ENCODE results near the gene PRELP.

The PRELP gene

DNA sequence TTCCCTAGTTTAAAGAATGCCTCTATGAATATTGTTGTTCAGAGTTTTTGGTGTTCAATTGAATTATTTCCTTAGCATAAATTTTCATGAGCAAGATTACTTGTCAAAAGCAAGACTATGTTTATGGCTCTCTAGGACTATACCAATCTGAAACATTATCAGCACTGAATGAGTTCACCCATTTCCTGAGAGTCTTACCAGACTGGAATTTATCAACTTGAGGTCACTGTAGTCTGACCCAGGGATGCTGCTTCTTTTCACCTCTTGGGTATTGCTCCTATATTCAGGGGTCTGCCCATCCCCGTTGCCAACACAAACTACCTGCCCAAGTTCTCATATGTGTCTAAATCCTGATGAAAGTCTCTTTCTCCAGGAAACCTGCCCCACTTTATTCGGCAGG lies 61.0 kb downstream of the PRELP start:
- TF ChIP-seq, protein P1, sequence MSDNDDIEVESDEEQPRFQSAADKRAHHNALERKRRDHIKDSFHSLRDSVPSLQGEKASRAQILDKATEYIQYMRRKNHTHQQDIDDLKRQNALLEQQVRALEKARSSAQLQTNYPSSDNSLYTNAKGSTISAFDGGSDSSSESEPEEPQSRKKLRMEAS (IDR thresholded peaks at IDR 0.05; ENCODE audit: low read depth, low read length) = no peak
- TF ChIP-seq, protein P2, sequence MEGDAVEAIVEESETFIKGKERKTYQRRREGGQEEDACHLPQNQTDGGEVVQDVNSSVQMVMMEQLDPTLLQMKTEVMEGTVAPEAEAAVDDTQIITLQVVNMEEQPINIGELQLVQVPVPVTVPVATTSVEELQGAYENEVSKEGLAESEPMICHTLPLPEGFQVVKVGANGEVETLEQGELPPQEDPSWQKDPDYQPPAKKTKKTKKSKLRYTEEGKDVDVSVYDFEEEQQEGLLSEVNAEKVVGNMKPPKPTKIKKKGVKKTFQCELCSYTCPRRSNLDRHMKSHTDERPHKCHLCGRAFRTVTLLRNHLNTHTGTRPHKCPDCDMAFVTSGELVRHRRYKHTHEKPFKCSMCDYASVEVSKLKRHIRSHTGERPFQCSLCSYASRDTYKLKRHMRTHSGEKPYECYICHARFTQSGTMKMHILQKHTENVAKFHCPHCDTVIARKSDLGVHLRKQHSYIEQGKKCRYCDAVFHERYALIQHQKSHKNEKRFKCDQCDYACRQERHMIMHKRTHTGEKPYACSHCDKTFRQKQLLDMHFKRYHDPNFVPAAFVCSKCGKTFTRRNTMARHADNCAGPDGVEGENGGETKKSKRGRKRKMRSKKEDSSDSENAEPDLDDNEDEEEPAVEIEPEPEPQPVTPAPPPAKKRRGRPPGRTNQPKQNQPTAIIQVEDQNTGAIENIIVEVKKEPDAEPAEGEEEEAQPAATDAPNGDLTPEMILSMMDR (IDR thresholded peaks at IDR 0.05; ENCODE audit: low read depth, low read length) = no peak
- no peak for DNase-seq (ENCODE audit: low read depth)
- no peak overlapping the region for H3K4me3 ChIP-seq (ENCODE audit: low read depth, low read length)

DNA sequence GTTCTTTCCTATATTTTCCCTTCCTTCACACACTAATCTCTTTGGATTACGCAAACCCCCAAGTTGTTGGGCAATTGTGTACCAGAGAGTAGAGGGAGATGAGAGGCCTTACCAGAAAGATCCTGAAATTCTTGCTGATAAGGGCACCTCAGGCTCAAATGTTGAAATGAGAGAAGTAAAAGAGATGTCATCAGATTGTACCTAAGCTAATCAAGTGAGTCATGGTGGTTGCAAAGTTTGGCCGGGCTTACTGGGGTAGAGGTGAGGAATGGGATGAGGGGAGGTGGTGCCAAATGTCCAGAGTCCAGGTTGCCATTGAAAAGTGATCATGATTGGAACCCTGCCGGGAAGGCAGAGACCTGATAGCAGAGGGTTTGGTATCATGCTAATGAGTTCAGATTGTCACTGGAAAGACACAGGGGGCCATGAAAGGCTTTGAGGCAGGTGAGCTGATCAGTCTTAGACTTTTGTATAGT lies 61.4 kb downstream of the PRELP start:
- TF ChIP-seq, protein P2 (IDR thresholded peaks at IDR 0.05; ENCODE audit: low read depth, low read length) = no peak
- TF ChIP-seq, protein P1 (IDR thresholded peaks at IDR 0.05; ENCODE audit: low read depth, low read length) = no peak
- peak; percentile 62 for DNase-seq (ENCODE audit: low read depth)
- H3K4me3 ChIP-seq (ENCODE audit: low read depth, low read length) = no peak overlapping the region

DNA sequence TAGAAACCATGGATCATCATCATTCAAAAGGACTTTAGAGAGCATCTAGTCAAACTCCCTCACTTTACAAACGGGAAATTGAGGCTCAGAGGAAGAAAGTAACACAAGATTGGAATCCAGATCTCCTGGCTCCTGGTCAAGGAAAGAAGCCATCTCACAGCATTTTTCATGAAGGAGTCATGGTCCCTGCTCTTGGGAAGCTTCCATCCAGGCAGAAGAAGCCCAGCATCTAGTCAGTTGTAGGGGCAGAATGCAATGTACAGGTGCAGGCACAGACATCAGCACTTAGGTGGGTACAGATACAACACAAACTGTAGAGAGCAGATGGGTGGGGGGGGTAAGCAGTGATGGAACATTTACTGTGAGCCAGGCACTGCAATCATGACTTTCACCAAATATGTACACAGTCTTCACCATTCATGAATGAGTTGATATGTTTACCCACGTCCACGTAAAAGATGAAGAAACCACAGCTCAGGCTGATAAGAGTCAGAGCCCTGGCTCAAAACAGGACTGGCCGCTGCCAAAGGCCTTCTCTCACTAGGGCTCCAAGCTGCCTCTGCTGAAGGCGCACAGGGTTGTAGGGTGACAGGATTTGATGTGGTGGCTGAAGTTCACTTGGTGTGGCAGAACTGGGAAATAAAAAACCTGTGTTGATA lies 62.3 kb downstream of the PRELP start:
- H3K4me3 ChIP-seq (ENCODE audit: low read depth, low read length) = no peak overlapping the region
- no peak for DNase-seq (ENCODE audit: low read depth)
- TF ChIP-seq MYC (IDR thresholded peaks at IDR 0.05; ENCODE audit: low read depth, low read length) (no peak), POLR2A (IDR thresholded peaks at IDR 0.05; ENCODE audit: extremely low read depth, insufficient read length) (no peak)
- TF ChIP-seq, protein P2 (IDR thresholded peaks at IDR 0.05; ENCODE audit: low read depth, low read length) = no peak
- TF ChIP-seq, protein P1 (IDR thresholded peaks at IDR 0.05; ENCODE audit: low read depth, low read length) = no peak

DNA sequence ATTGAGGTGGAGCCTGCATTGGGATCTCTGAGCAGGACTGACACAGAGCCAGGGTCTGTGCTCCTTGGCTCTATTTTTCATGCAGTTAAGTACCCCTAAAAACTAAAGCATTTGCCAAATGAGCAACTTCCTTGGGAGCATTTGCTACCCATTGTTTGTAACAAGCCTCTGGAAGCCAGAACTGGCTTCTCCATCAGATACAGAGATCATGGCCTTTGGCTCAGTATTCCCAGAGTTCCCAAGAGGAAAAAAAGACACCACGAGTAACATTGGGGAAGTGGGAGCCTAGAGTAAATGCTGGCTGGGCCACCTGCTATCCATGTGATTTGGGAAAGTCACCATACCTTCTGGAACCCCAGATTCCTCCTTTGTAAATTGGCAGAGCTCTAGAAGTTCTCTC lies 63.1 kb downstream of the PRELP start:
- DNase-seq (ENCODE audit: low read depth) = no peak
- H3K4me3 ChIP-seq (ENCODE audit: low read depth, low read length) = no peak overlapping the region
- TF ChIP-seq, protein P1 (IDR thresholded peaks at IDR 0.05; ENCODE audit: low read depth, low read length) = no peak
- TF ChIP-seq MYC (IDR thresholded peaks at IDR 0.05; ENCODE audit: low read depth, low read length) = no peak
- no peak for TF ChIP-seq POLR2A (IDR thresholded peaks at IDR 0.05; ENCODE audit: extremely low read depth, insufficient read length)
- TF ChIP-seq, protein P2 (IDR thresholded peaks at IDR 0.05; ENCODE audit: low read depth, low read length) = no peak

DNA sequence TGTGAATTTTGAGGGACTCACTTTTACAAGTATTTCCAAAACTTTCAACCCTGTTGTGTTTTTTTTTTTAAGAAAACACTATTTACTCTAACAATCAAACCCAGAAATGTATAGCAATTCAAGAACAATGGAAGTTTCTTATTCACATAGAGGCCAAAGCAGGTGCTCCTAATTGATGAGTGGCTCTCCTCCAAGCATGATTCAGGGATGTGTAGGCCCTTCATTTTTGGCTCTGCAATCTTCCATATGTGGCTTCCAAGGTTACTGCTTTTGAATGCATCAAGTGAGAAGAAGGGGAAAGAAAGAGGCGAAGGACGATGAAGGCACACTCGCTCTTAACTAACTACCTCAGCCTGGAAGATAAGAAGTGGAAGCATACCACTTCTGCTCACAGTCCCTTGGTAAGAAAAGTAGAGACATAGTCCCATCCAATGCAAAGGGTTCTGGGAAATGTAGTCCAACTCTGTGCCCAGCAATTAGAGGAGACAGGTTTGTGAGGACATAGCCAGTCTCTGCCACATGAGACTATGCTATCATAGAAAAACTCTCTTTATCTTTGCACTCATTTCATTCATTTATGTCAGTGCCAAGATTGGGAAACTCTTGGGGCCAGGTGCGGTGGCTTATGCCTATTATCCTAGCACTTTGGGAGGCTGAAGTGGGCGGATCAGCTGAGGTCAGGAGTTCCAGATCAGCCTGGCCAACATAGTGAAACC lies 64.4 kb downstream of the PRELP start:
- no peak overlapping the region for H3K4me3 ChIP-seq (ENCODE audit: low read depth, low read length)
- no peak for TF ChIP-seq MYC (IDR thresholded peaks at IDR 0.05; ENCODE audit: low read depth, low read length)
- no peak for DNase-seq (ENCODE audit: low read depth)

All from NB4 (cell line).